Measurements from ENCODE around the gene SLC2A4RG.

DNA sequence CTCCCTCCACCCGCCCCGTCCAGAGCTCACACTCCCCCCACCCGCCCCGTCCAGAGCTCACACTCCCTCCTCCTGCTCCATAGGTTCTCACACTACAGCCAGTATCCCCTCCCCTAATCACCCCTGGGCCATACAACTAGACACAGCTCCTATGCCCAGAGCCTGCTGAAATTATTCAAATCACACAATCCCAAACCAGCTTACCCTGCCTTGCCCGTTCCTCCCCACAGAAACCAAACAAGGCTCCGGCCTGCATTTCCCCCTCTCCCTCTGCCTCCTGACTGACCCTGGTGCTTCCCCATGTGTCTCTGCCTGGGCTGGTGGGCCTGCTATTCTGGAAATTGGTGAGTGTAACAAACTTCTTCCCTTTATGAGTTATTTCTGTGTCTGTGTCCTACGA is 18.6 kb downstream of the SLC2A4RG start:
- TF ChIP-seq, protein P1, sequence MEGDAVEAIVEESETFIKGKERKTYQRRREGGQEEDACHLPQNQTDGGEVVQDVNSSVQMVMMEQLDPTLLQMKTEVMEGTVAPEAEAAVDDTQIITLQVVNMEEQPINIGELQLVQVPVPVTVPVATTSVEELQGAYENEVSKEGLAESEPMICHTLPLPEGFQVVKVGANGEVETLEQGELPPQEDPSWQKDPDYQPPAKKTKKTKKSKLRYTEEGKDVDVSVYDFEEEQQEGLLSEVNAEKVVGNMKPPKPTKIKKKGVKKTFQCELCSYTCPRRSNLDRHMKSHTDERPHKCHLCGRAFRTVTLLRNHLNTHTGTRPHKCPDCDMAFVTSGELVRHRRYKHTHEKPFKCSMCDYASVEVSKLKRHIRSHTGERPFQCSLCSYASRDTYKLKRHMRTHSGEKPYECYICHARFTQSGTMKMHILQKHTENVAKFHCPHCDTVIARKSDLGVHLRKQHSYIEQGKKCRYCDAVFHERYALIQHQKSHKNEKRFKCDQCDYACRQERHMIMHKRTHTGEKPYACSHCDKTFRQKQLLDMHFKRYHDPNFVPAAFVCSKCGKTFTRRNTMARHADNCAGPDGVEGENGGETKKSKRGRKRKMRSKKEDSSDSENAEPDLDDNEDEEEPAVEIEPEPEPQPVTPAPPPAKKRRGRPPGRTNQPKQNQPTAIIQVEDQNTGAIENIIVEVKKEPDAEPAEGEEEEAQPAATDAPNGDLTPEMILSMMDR (IDR thresholded peaks at IDR 0.05; ENCODE audit: extremely low read depth in 1 of 2, insufficient read depth in 1 of 2, low read depth in 1 of 2, low read length in 2 of 2): no peak
- TF ChIP-seq POLR2A (IDR thresholded peaks at IDR 0.05; ENCODE audit: low read depth, low read length): no peak
- no peak for TF ChIP-seq POLR2AphosphoS5 (IDR thresholded peaks at IDR 0.05; ENCODE audit: insufficient read depth, low read depth, low read length)
- TF ChIP-seq, protein P2, sequence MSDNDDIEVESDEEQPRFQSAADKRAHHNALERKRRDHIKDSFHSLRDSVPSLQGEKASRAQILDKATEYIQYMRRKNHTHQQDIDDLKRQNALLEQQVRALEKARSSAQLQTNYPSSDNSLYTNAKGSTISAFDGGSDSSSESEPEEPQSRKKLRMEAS (IDR thresholded peaks at IDR 0.05; ENCODE audit: insufficient read depth, insufficient read length): no peak
- TF ChIP-seq EZH2 (IDR thresholded peaks at IDR 0.05; ENCODE audit: borderline replicate concordance, low read depth, low read length, severe bottlenecking): no peak
- TF ChIP-seq MYC (IDR thresholded peaks at IDR 0.05; ENCODE audit: low read depth, low read length): no peak
- no peak for TF ChIP-seq FOS (IDR thresholded peaks at IDR 0.05; ENCODE audit: borderline replicate concordance, insufficient read depth, low read length)
- TF ChIP-seq JUN (IDR thresholded peaks at IDR 0.05; ENCODE audit: borderline replicate concordance, insufficient read depth, insufficient read length, low read depth): no peak
- no peak for TF ChIP-seq GATA2 (IDR thresholded peaks at IDR 0.05; ENCODE audit: insufficient read depth, insufficient read length, low read depth, low read length)
